ENCODE data around the gene PSMC5.
"Not testable (repeated sequence)": the region's sequence is repeated elsewhere in the genome, so short reads cannot be mapped to it uniquely, and the experiment has no call there.

Gene PSMC5

GRCh38 chr17:63786971-63787711 is 40.1 kb upstream of the PSMC5 start:
- DNase-seq (ENCODE audit: low read depth): no peak
- no peak for TF ChIP-seq CTCF (IDR thresholded peaks at IDR 0.05; ENCODE audit: insufficient read depth, low read depth, low read length, missing control alignments)
- H3K4me3 ChIP-seq (ENCODE audit: low read depth, low read length): no peak overlapping the region

- H3K4me3 ChIP-seq (ENCODE audit: low read depth, low read length): no peak overlapping the region
- no peak for TF ChIP-seq CTCF (IDR thresholded peaks at IDR 0.05; ENCODE audit: insufficient read depth, low read depth, low read length, missing control alignments)
- DNase-seq (ENCODE audit: low read depth): no peak
Observed at GRCh38 chr17:63790057-63790456, 37.2 kb upstream of the PSMC5 start.

GRCh38 chr17:63792055-63792729 is 35.0 kb upstream of the PSMC5 start:
- TF ChIP-seq CTCF (IDR thresholded peaks at IDR 0.05; ENCODE audit: insufficient read depth, low read depth, low read length, missing control alignments): no peak
- no peak overlapping the region for H3K4me3 ChIP-seq (ENCODE audit: low read depth, low read length)
- DNase-seq (ENCODE audit: low read depth): no peak

GRCh38 chr17:63796375-63796774 is 30.9 kb upstream of the PSMC5 start:
- not testable (repeated sequence) for DNase-seq (ENCODE audit: low read depth); H3K4me3 ChIP-seq (ENCODE audit: low read depth, low read length)

GRCh38 chr17:63798572-63799106 is 28.6 kb upstream of the PSMC5 start:
- no peak for TF ChIP-seq CTCF (IDR thresholded peaks at IDR 0.05; ENCODE audit: insufficient read depth, low read depth, low read length, missing control alignments)
- H3K4me3 ChIP-seq (ENCODE audit: low read depth, low read length): no peak overlapping the region
- DNase-seq (ENCODE audit: low read depth): no peak

GRCh38 chr17:63800783-63801182 is 26.4 kb upstream of the PSMC5 start:
- no peak for TF ChIP-seq CTCF (IDR thresholded peaks at IDR 0.05; ENCODE audit: insufficient read depth, low read depth, low read length, missing control alignments)
- H3K4me3 ChIP-seq (ENCODE audit: low read depth, low read length): no peak overlapping the region
- no peak for DNase-seq (ENCODE audit: low read depth)

- no peak overlapping the region for H3K4me3 ChIP-seq (ENCODE audit: low read depth, low read length)
- TF ChIP-seq CTCF (IDR thresholded peaks at IDR 0.05; ENCODE audit: insufficient read depth, low read depth, low read length, missing control alignments): no peak
- no peak for DNase-seq (ENCODE audit: low read depth)
Observed at GRCh38 chr17:63804328-63804727, 22.9 kb upstream of the PSMC5 start.
